T-cell (primary cell): Measurements from ENCODE around the gene TIPARP. TPM values are rescaled to one million over a fixed set of nuclear protein-coding genes. Genes with fewer than 3 reads are reported as not detected.
"Not testable (repeated sequence)": the region's sequence is repeated elsewhere in the genome, so short reads cannot be mapped to it uniquely, and the experiment has no call there.

Experiments used
- ATAC-seq, 4 experiments: fragments of 200-7000 bp in 3 of 4; fragments of 150-1000 bp in 1 of 4; cut with Tn5 transposase; replicated peaks in 1 of 4; 1 replicate in 3 of 4; 2 replicates in 1 of 4; pipeline ENCODE4 v1.10.0; 2021; ENCODE audit warnings: moderate library complexity in 3 of 4, mild to moderate bottlenecking in 2 of 4, moderate number of reproducible peaks in 1 of 4
- CTCF ChIA-PET, 2 donors: fragments of 300-600 bp; sonication (Branson Sonifier 250); formaldehyde crosslinking; loops; one replicate each; lab custom pipeline; 2022; ENCODE audit warnings: antibody characterized with exemption in 2 of 2; lab: Charles Lee
- POLR2A ChIA-PET, 2 donors: fragments of 300-600 bp; sonication (Branson Sonifier 250); formaldehyde crosslinking; loops; one replicate each; lab custom pipeline; 2022; ENCODE audit warnings: antibody characterized with exemption in 2 of 2; lab: Charles Lee
- DNase-seq, 35 experiments: peaks; one replicate each; pipeline versions ENCODE4 v3.0.0 to v3.0.0-alpha.2; 2013 to 2023
- H3K27ac ChIP-seq: one replicate; pipeline ENCODE4 v1.5.1; 2013; ENCODE audit warnings: low read length
- H3K27me3 ChIP-seq, 2 experiments: replicated peaks in 1 of 2; 1 replicate in 1 of 2; 2 replicates in 1 of 2; pipeline versions ENCODE4 v1.6.1 to v1.7.0; 2013; ENCODE audit warnings: low read length in 1 of 2, mixed read lengths in 1 of 2; ENCODE audit not compliant: control insufficient read depth in 2 of 2, insufficient read depth in 2 of 2; ENCODE audit errors: extremely low read depth in 1 of 2
- H3K36me3 ChIP-seq, 2 donors: 1 replicate in 1 of 2; 2 replicates in 1 of 2; pipeline versions ENCODE4 v1.6.1 to v1.7.0; 2013; ENCODE audit warnings: low read length in 1 of 2; ENCODE audit not compliant: control insufficient read depth in 2 of 2, insufficient read depth in 1 of 2; ENCODE audit errors: extremely low read depth in 1 of 2
- H3K4me1 ChIP-seq, 2 experiments: 1 replicate in 1 of 2; 2 replicates in 1 of 2; pipeline versions ENCODE4 v1.6.1 to v1.7.0; 2013; ENCODE audit warnings: low read length in 2 of 2, mixed read lengths in 1 of 2; ENCODE audit not compliant: insufficient read depth in 2 of 2, control insufficient read depth in 1 of 2; ENCODE audit errors: extremely low read depth in 1 of 2
- H3K4me3 ChIP-seq, 2 donors: 1 replicate in 1 of 2; 2 replicates in 1 of 2; pipeline versions ENCODE4 v1.5.1 to v1.7.0; 2013; ENCODE audit warnings: mild to moderate bottlenecking in 2 of 2, low read length in 1 of 2, moderate library complexity in 1 of 2; ENCODE audit not compliant: control insufficient read depth in 1 of 2; ENCODE audit errors: extremely low read depth in 1 of 2
- H3K9me3 ChIP-seq: 2 replicates; pipeline ENCODE4 v1.7.0; 2013
- H3K27ac Mint-ChIP-seq, 2 donors: one replicate each; pipeline ENCODE4 v1.8.0; 2020 to 2021; ENCODE audit warnings: mild to moderate bottlenecking in 2 of 2, mixed read lengths in 2 of 2
- H3K27me3 Mint-ChIP-seq, 2 donors: one replicate each; pipeline ENCODE4 v1.8.0; 2021 to 2022; ENCODE audit warnings: mixed read lengths in 2 of 2
- H3K36me3 Mint-ChIP-seq: one replicate; pipeline ENCODE4 v1.8.0; 2021; ENCODE audit warnings: mixed read lengths
- H3K4me1 Mint-ChIP-seq, 3 donors: one replicate each; pipeline ENCODE4 v1.8.0; 2020 to 2022; ENCODE audit warnings: mixed read lengths in 3 of 3, mild to moderate bottlenecking in 1 of 3
- H3K4me3 Mint-ChIP-seq, 3 donors: one replicate each; pipeline ENCODE4 v1.8.0; 2020 to 2022; ENCODE audit warnings: mild to moderate bottlenecking in 3 of 3, mixed read lengths in 3 of 3, moderate library complexity in 3 of 3
- H3K9me3 Mint-ChIP-seq, 3 donors: one replicate each; pipeline ENCODE4 v1.8.0; 2020 to 2022; ENCODE audit warnings: mixed read lengths in 3 of 3
- WGBS: methylation state at CpG from one replicate; pipeline ENCODE4 v1.1.5; 2013; ENCODE audit warnings: missing lambda C conversion rate; ENCODE audit not compliant: insufficient coverage; 5-methylcytosine and 5-hydroxymethylcytosine counted together
- total RNA-seq, 35 experiments: library from RNA in 6 of 35; stranded (reverse) in 6 of 35; fragments of 120-200 nt in 1 of 35; gene quantifications; one replicate each; pipeline versions ENCODE4 v1.2.1 to v1.2.4 and lab custom pipeline; 2013 to 2026

TIPARP gene
- total RNA-seq, 5 donors from 2014 or later (not counting 1 experiment from before 2014, with no cell fraction given), result 78.8 to 124 (median 110) TPM

DNA sequence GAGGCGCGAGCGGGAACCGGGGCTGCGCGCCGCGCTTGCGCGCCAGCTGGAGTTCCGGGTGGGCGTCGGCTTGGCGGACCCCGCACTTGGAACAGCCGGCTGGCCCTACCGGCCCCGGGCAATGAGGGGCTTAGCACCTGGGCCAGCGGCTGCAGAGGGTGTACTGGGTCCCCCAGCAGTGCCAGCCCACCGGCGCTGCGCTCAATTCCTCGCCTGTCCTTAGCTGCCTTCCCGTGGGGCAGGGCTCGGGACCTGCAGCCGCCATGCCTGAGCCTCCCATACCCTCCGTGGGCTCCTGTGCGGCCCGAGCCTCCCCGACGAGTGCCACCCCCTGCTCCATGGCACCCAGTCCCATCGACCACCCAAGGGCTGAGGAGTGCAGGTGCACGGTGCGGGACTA, 66.2 kb downstream of the TIPARP start:
- WGBS, result 96% methylated on average over 34 of the region's 34 CpGs
- H3K4me3 Mint-ChIP-seq, H3K27me3 Mint-ChIP-seq, H3K36me3 ChIP-seq, ATAC-seq, H3K27me3 ChIP-seq, H3K9me3 ChIP-seq, POLR2A ChIA-PET, CTCF ChIA-PET, H3K9me3 Mint-ChIP-seq, H3K27ac ChIP-seq, H3K4me3 ChIP-seq, DNase-seq, H3K36me3 Mint-ChIP-seq, H3K4me1 Mint-ChIP-seq, H3K27ac Mint-ChIP-seq, H3K4me1 ChIP-seq: not testable (repeated sequence)

GRCh38 chr3:156741935-156742334, 67.5 kb downstream of the TIPARP start:
- no peak overlapping the region for H3K27ac ChIP-seq
- peaks cover 0 to 4% of the 10 kb centered on the region in 2 experiments for H3K27me3 ChIP-seq
- H3K4me1 Mint-ChIP-seq, result peaks cover 0 to 3% (median 0%) of the 10 kb centered on the region in 3 donors
- H3K27ac Mint-ChIP-seq, result no peak overlapping the region
- H3K9me3 Mint-ChIP-seq, result peaks cover 4 to 8% (median 5%) of the 10 kb centered on the region in 3 donors
- 100% methylated on average over 2 of the region's 2 CpGs for whole genome bisulfite sequencing
- DNase-seq, result no peak
- H3K4me3 Mint-ChIP-seq, result no peak overlapping the region
- no peaks in the 10 kb centered on the region for H3K36me3 ChIP-seq
- ChIA-PET CTCF (interaction anchor here (0.5 to 1.1 kb wide), 3 partner anchors 53 to 559 kb away, joined by 3 to 4 read pairs (median 3); no protein-coding TSS in a partner anchor), POLR2A (no interaction called here)
- H3K4me1 ChIP-seq, result no peaks in the 10 kb centered on the region
- H3K4me3 ChIP-seq, result no peak overlapping the region
- no peaks in the 10 kb centered on the region for H3K9me3 ChIP-seq
- peaks cover 4% of the 10 kb centered on the region for H3K36me3 Mint-ChIP-seq
- ATAC-seq, result no peak
- H3K27me3 Mint-ChIP-seq, result peaks cover 2 to 4% of the 10 kb centered on the region in 2 donors

- POLR2A ChIA-PET, result interaction anchor here in 1 of 2 donors (0.6 to 0.7 kb wide), 2 partner anchors 221 to 314 kb away, joined by 4 to 5 read pairs; no protein-coding TSS in a partner anchor
Measured at GRCh38 chr3:156742401-156742800, 68.0 kb downstream of the TIPARP start.

GRCh38 chr3:156743859-156744258, 69.5 kb downstream of the TIPARP start:
- peaks cover 0 to 4% of the 10 kb centered on the region in 2 experiments for H3K27me3 ChIP-seq
- no peak overlapping the region for H3K27ac ChIP-seq
- H3K36me3 ChIP-seq, result no peaks in the 10 kb centered on the region
- peaks cover 7 to 10% (median 9%) of the 10 kb centered on the region in 3 donors for H3K9me3 Mint-ChIP-seq
- CTCF ChIA-PET, result no interaction called here
- no peak overlapping the region for H3K4me3 Mint-ChIP-seq
- H3K27me3 Mint-ChIP-seq, result peaks cover 2 to 12% of the 10 kb centered on the region in 2 donors
- ATAC-seq, result no peak
- no peaks in the 10 kb centered on the region for H3K4me1 ChIP-seq
- peaks cover 7% of the 10 kb centered on the region for H3K36me3 Mint-ChIP-seq
- no peak overlapping the region for H3K27ac Mint-ChIP-seq
- WGBS, result 85% methylated on average over 2 of the region's 5 CpGs
- POLR2A ChIA-PET, result no interaction called here
- H3K4me1 Mint-ChIP-seq, result peaks cover 0 to 3% (median 0%) of the 10 kb centered on the region in 3 donors
- H3K9me3 ChIP-seq, result no peaks in the 10 kb centered on the region
- no peak overlapping the region for H3K4me3 ChIP-seq
- DNase-seq, result no peak

More at GRCh38 chr3:156742401-156742800, 68.0 kb downstream of the TIPARP start:
- peaks cover 0 to 3% (median 0%) of the 10 kb centered on the region in 3 donors for H3K4me1 Mint-ChIP-seq
- H3K4me1 ChIP-seq, result no peaks in the 10 kb centered on the region
- no peak for DNase-seq
- no peak overlapping the region for H3K27ac Mint-ChIP-seq
- H3K36me3 ChIP-seq, result no peaks in the 10 kb centered on the region
- H3K27ac ChIP-seq, result no peak overlapping the region
- peaks cover 7 to 11% (median 9%) of the 10 kb centered on the region in 3 donors for H3K9me3 Mint-ChIP-seq
- H3K36me3 Mint-ChIP-seq, result peaks cover 7% of the 10 kb centered on the region
- no peak overlapping the region for H3K4me3 Mint-ChIP-seq
- CTCF ChIA-PET, result interaction anchor here (0.5 to 0.6 kb wide), 2 partner anchors 116 to 560 kb away, joined by 3 to 4 read pairs; no protein-coding TSS in a partner anchor
- H3K9me3 ChIP-seq, result no peaks in the 10 kb centered on the region
- peaks cover 0 to 4% of the 10 kb centered on the region in 2 experiments for H3K27me3 ChIP-seq
- H3K27me3 Mint-ChIP-seq, result peaks cover 2 to 6% of the 10 kb centered on the region in 2 donors
- H3K4me3 ChIP-seq, result no peak overlapping the region
- ATAC-seq, result no peak

- H3K4me3 ChIP-seq, result no peak overlapping the region
- H3K4me1 ChIP-seq, result no peaks in the 10 kb centered on the region
- H3K27ac ChIP-seq, result no peak overlapping the region
- H3K9me3 ChIP-seq, result no peaks in the 10 kb centered on the region
- Mint-ChIP-seq H3K4me1 (peaks cover 0 to 3% (median 0%) of the 10 kb centered on the region in 3 donors), H3K4me3 (no peak overlapping the region), H3K36me3 (peaks cover 7% of the 10 kb centered on the region), H3K9me3 (peaks cover 7 to 10% (median 9%) of the 10 kb centered on the region in 3 donors), H3K27ac (no peak overlapping the region), H3K27me3 (peaks cover 2 to 12% of the 10 kb centered on the region in 2 donors)
- H3K27me3 ChIP-seq, result peaks cover 0 to 2% of the 10 kb centered on the region in 2 experiments
- ATAC-seq, result no peak
- DNase-seq, result no peak
- no peaks in the 10 kb centered on the region for H3K36me3 ChIP-seq
- POLR2A ChIA-PET, result no interaction called here
- WGBS, result 89% methylated on average over 3 of the region's 7 CpGs
- CTCF ChIA-PET, result no interaction called here
Measured at GRCh38 chr3:156744631-156745030, 70.2 kb downstream of the TIPARP start.

DNA sequence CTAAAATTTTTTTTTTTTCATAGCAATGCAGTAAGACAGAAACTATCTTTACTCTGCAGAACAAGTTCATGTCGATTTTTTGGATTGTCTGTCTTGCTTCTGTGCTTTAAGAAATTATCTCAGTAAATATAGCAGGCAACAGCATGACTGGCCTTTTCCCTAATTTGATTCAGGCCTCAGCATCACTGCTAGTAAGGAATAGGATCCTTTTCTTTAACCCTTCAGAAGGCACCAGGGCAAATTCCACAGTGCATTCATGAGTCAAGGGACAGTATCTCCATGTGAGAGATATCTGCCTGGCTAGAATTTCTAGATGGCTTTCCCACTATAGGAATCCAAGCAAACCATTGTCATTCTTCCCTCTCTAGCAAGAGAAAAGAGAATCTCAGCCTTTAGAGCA, 71.4 kb downstream of the TIPARP start:
- ATAC-seq (no peak), DNase-seq (no peak)
- POLR2A ChIA-PET, result no interaction called here
- Histone ChIP-seq H3K27me3 (peaks cover 0 to 3% of the 10 kb centered on the region in 2 experiments), H3K36me3 (no peaks in the 10 kb centered on the region), H3K4me3 (no peak overlapping the region), H3K27ac (no peak overlapping the region), H3K4me1 (no peaks in the 10 kb centered on the region), H3K9me3 (no peaks in the 10 kb centered on the region)
- no peak overlapping the region for H3K4me3 Mint-ChIP-seq
- WGBS, result 100% methylated on average over 1 of the region's 1 CpG
- peaks cover 0 to 3% (median 0%) of the 10 kb centered on the region in 3 donors for H3K4me1 Mint-ChIP-seq
- no peak overlapping the region for H3K27ac Mint-ChIP-seq
- H3K27me3 Mint-ChIP-seq, result peaks cover 2 to 12% of the 10 kb centered on the region in 2 donors
- CTCF ChIA-PET, result no interaction called here
- H3K9me3 Mint-ChIP-seq, result peaks cover 7 to 10% (median 9%) of the 10 kb centered on the region in 3 donors
- peaks cover 7% of the 10 kb centered on the region for H3K36me3 Mint-ChIP-seq
